HCT116 (cell line): ENCODE results near the gene COL21A1. TPM values are rescaled to one million over a fixed set of nuclear protein-coding genes. Genes with fewer than 3 reads are reported as not detected.

Source experiments
- ATAC-seq: fragments of 200-7000 bp; cut with Tn5 transposase; 2 replicates; pipeline ENCODE4 v1.9.1; 2020; ENCODE audit warnings: mild to moderate bottlenecking, moderate library complexity
- BruUV-seq: library from RNA; stranded (reverse); fragments of 400-500 nt; replicated peaks from 2 replicates; lab custom pipeline; 2021; lab: Mats Ljungman, UMichigan
- CTCF ChIA-PET: fragments of 300-600 bp; sonication (Branson Sonifier 250); formaldehyde crosslinking; loops from one replicate; lab custom pipeline; 2021; ENCODE audit warnings: antibody characterized with exemption; lab: Charles Lee
- POLR2A ChIA-PET: fragments of 300-600, 350-600 bp; sonication (Branson Sonifier 250); formaldehyde crosslinking; loops from one replicate; lab custom pipeline; 2021; ENCODE audit warnings: antibody characterized with exemption; lab: Charles Lee
- RAD21 ChIA-PET, 2 experiments: fragments of 300-600 bp; sonication (Branson Sonifier 250); formaldehyde crosslinking; loops; one replicate each; lab custom pipeline; 2023; ENCODE audit warnings: low total read pairs in 2 of 2; ENCODE audit not compliant: uncharacterized antibody in 2 of 2, unreplicated experiment in 2 of 2, low non-redundant PET in 1 of 2; lab: Charles Lee
- DNase-seq: peaks from one replicate; pipeline ENCODE4 v3.0.0-alpha.2; 2010; ENCODE audit warnings: low read depth, low spot score
- H2AFZ ChIP-seq: fragments of 200-600 bp; shearing (Covaris generic), sonication (generic); 2 replicates; pipeline ENCODE4 v1.6.1; 2017; ENCODE audit warnings: low read depth, mixed run types, mixed read lengths, antibody characterized with exemption, low read length; ENCODE audit not compliant: poor library complexity, severe bottlenecking
- H3K27ac ChIP-seq: 2 replicates; pipeline ENCODE4 v1.5.1; 2012; ENCODE audit warnings: low read depth, low read length
- H3K27me3 ChIP-seq: fragments of 200-600 bp; sonication (generic); 2 replicates; pipeline ENCODE4 v1.6.1; 2016; ENCODE audit warnings: mixed run types, low read length, mixed read lengths; ENCODE audit not compliant: insufficient read depth
- H3K36me3 ChIP-seq, 2 experiments: fragments of 200-500 bp in 1 of 2; fragments of 200-600 bp in 1 of 2; sonication (Bioruptor generic) in 1 of 2; sonication (generic) in 1 of 2; 2 replicates each; pipeline versions ENCODE4 v1.5.1 to v1.6.1; 2014 to 2016; ENCODE audit warnings: low read length in 2 of 2, inconsistent platforms in 1 of 2, mixed read lengths in 1 of 2, mixed run types in 1 of 2; ENCODE audit not compliant: insufficient read depth in 2 of 2, control insufficient read depth in 1 of 2
- H3K4me1 ChIP-seq, 2 experiments: fragments of 200-600 bp in 1 of 2; sonication (generic) in 1 of 2; 2 replicates each; pipeline versions ENCODE4 v1.5.1 to v1.6.1; 2012 to 2017; ENCODE audit warnings: low read length in 2 of 2, inconsistent platforms in 1 of 2, mild to moderate bottlenecking in 1 of 2, mixed read lengths in 1 of 2, mixed run types in 1 of 2, moderate library complexity in 1 of 2; ENCODE audit not compliant: insufficient read depth in 2 of 2, control insufficient read depth in 1 of 2
- H3K4me2 ChIP-seq: fragments of 200-600 bp; sonication (generic); 2 replicates; pipeline ENCODE4 v1.6.1; 2017; ENCODE audit warnings: mixed run types, low read length, mixed read lengths
- H3K4me3 ChIP-seq, 2 experiments: fragments of 200-600 bp in 1 of 2; sonication (generic) in 1 of 2; replicated peaks in 1 of 2; 2 replicates each; pipeline ENCODE4 v1.5.1; 2011 to 2016; ENCODE audit warnings: low read length in 2 of 2, control low read depth in 1 of 2, low read depth in 1 of 2, mild to moderate bottlenecking in 1 of 2, mixed read lengths in 1 of 2, mixed run types in 1 of 2
- H3K79me2 ChIP-seq: fragments of 200-600 bp; sonication (generic); 2 replicates; pipeline ENCODE4 v1.6.1; 2017; ENCODE audit warnings: mild to moderate bottlenecking, mixed run types, low read length, moderate library complexity, mixed read lengths; ENCODE audit not compliant: insufficient read depth
- H3K9ac ChIP-seq: fragments of 200-600 bp; sonication (generic); 2 replicates; pipeline ENCODE4 v1.6.1; 2016; ENCODE audit warnings: low read length, mixed read lengths
- H3K9me2 ChIP-seq: fragments of 200-600 bp; sonication (generic), shearing (Covaris generic); 2 replicates; pipeline ENCODE4 v1.6.1; 2017; ENCODE audit warnings: mixed run types, mild to moderate bottlenecking, moderate library complexity; ENCODE audit not compliant: insufficient read depth
- H3K9me3 ChIP-seq, 2 experiments: fragments of 200-500 bp in 1 of 2; fragments of 200-600 bp in 1 of 2; sonication (Bioruptor generic) in 1 of 2; sonication (generic) in 1 of 2; 2 replicates each; pipeline ENCODE4 v1.6.1; 2014 to 2017; ENCODE audit warnings: low read length in 2 of 2, mixed read lengths in 2 of 2, inconsistent platforms in 1 of 2, low read depth in 1 of 2, mild to moderate bottlenecking in 1 of 2, mixed run types in 1 of 2, moderate library complexity in 1 of 2; ENCODE audit not compliant: control insufficient read depth in 1 of 2, insufficient read depth in 1 of 2
- H4K20me1 ChIP-seq: fragments of 200-600 bp; sonication (generic), shearing (Covaris generic); 2 replicates; pipeline ENCODE4 v1.6.1; 2017; ENCODE audit warnings: mixed run types, mild to moderate bottlenecking, moderate library complexity; ENCODE audit not compliant: insufficient read depth
- CBX3 ChIP-seq: IDR thresholded peaks from 2 replicates; pipeline ENCODE4 v1.6.1; 2012; ENCODE audit warnings: low read depth
- EGR1 ChIP-seq: IDR thresholded peaks from 2 replicates; pipeline ENCODE4 v1.6.1; 2012; ENCODE audit warnings: low read depth
- ELF1 ChIP-seq: IDR thresholded peaks from 2 replicates; pipeline ENCODE4 v1.6.1; 2012; ENCODE audit warnings: low read depth, borderline replicate concordance
- EZH2 ChIP-seq: fragments of 200-600 bp; sonication (generic); IDR thresholded peaks from 2 replicates; pipeline ENCODE4 v1.6.1; 2017; ENCODE audit warnings: antibody characterized with exemption, mixed run types
- EZH2phosphoT487 ChIP-seq: fragments of 200-600 bp; IDR thresholded peaks from 2 replicates; pipeline ENCODE4 v1.6.1; 2018; ENCODE audit warnings: antibody characterized with exemption, borderline replicate concordance
- FOSL1 ChIP-seq: IDR thresholded peaks from 2 replicates; pipeline ENCODE4 v1.6.1; 2012; ENCODE audit warnings: low read depth
- JUND ChIP-seq: IDR thresholded peaks from 2 replicates; pipeline ENCODE4 v1.6.1; 2012
- POLR2A ChIP-seq: IDR thresholded peaks from 2 replicates; pipeline ENCODE4 v1.7.0; 2011; ENCODE audit warnings: borderline replicate concordance; ENCODE audit not compliant: insufficient read depth, insufficient read length; ENCODE audit errors: extremely low read depth
- POLR2AphosphoS5 ChIP-seq: IDR thresholded peaks from 2 replicates; pipeline ENCODE4 v1.6.1; 2011; ENCODE audit warnings: mild to moderate bottlenecking, low read depth, low read length, moderate library complexity
- RAD21 ChIP-seq: IDR thresholded peaks from 2 replicates; pipeline ENCODE4 v1.6.1; 2012; ENCODE audit warnings: low read depth, mild to moderate bottlenecking
- SIN3A ChIP-seq: IDR thresholded peaks from 2 replicates; pipeline ENCODE4 v1.6.1; 2012; ENCODE audit warnings: low read depth
- SRF ChIP-seq: IDR thresholded peaks from 2 replicates; pipeline ENCODE4 v1.6.1; 2012; ENCODE audit warnings: low read depth
- ZFX ChIP-seq: fragments of 450-650 bp; IDR thresholded peaks from 2 replicates; pipeline ENCODE4 v1.6.1; 2017
- ZNF274 ChIP-seq: fragments of 200-500 bp; sonication (Bioruptor generic); IDR thresholded peaks from 2 replicates; pipeline ENCODE4 v1.6.1; 2014; ENCODE audit warnings: mild to moderate bottlenecking, low read depth, low read length, inconsistent platforms
- intact Hi-C: fragments of 100-400 bp; cut with micrococcal nuclease; formaldehyde crosslinking; loops from 2 replicates; pipeline ENCODE4 v1.10.0; 2022
- total RNA-seq: library from RNA; stranded (reverse); gene quantifications from one replicate; pipeline ENCODE4 v1.2.1, GENCODE V29; 2021; ENCODE audit not compliant: unreplicated experiment
- TF ChIP-seq, protein P1 (sequence below): IDR thresholded peaks from 2 replicates; pipeline ENCODE4 v1.6.1; 2012
- TF ChIP-seq, protein P2 (sequence below): IDR thresholded peaks from 2 replicates; pipeline ENCODE4 v1.6.1; 2012; ENCODE audit warnings: low read depth
- TF ChIP-seq, protein P3 (sequence below): IDR thresholded peaks from 2 replicates; pipeline ENCODE4 v1.6.1; 2012
- TF ChIP-seq, protein P4 (sequence below), 3 experiments: fragments of 200-600 bp in 1 of 3; sonication (generic) in 1 of 3; IDR thresholded peaks in 2 of 3; conservative IDR thresholded peaks in 1 of 3; 2 replicates each; pipeline ENCODE4 v1.5.1; 2012 to 2017; ENCODE audit warnings: low read depth in 2 of 3, low read length in 2 of 3, antibody characterized with exemption in 1 of 3, borderline replicate concordance in 1 of 3, control low read depth in 1 of 3, mild to moderate bottlenecking in 1 of 3, mixed read lengths in 1 of 3, mixed run types in 1 of 3, moderate library complexity in 1 of 3; ENCODE audit not compliant: insufficient read depth in 1 of 3

Gene COL21A1
- total RNA-seq, 1 experiment from 2014 or later = not detected

DNA sequence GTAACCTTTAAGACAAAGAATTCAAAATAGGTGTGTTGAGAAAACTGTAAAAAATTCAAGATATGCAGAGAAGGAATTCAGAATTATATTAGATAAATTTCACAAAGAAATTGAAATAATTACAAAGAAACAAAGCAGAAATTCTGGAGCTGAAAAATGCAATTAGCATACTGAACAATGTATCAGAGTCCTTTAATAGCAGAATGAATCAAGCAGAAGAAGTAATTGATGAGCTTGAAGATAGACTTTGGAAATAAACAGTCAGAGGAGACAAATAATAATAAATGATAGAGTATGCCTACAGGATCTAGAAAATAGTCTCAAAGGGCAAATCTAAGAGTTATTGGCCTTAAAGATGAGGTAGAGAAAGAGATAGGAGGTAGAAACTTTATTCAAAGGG lies 131.7 kb downstream of the COL21A1 start:
- ChIA-PET POLR2A (no interaction called here), CTCF (no interaction called here), RAD21 (no interaction called here)
- H3K4me2 ChIP-seq = no peak overlapping the region
- no TSS peak for BruUV-seq
- no peak for TF ChIP-seq EZH2phosphoT487
- no peak for TF ChIP-seq CBX3
- TF ChIP-seq, protein P1, sequence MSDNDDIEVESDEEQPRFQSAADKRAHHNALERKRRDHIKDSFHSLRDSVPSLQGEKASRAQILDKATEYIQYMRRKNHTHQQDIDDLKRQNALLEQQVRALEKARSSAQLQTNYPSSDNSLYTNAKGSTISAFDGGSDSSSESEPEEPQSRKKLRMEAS = no peak
- no peak for TF ChIP-seq SIN3A
- H3K9me3 ChIP-seq = peaks cover 0 to 2% of the 10 kb centered on the region in 2 experiments; a peak in 1 of 4 replicates
- H3K4me3 ChIP-seq = no peak overlapping the region
- H3K27ac ChIP-seq = no peak overlapping the region
- no peak overlapping the region for H3K9ac ChIP-seq
- intact Hi-C loops = no loop called here
- no peak for DNase-seq
- no peaks in the 10 kb centered on the region for H4K20me1 ChIP-seq
- H3K27me3 ChIP-seq = no peaks in the 10 kb centered on the region
- ATAC-seq = no peak
- H3K9me2 ChIP-seq = no peaks in the 10 kb centered on the region
- no peaks in the 10 kb centered on the region for H3K79me2 ChIP-seq
- H2AFZ ChIP-seq = no peak overlapping the region
- H3K4me1 ChIP-seq = no peaks in the 10 kb centered on the region
- no peaks in the 10 kb centered on the region for H3K36me3 ChIP-seq

DNA sequence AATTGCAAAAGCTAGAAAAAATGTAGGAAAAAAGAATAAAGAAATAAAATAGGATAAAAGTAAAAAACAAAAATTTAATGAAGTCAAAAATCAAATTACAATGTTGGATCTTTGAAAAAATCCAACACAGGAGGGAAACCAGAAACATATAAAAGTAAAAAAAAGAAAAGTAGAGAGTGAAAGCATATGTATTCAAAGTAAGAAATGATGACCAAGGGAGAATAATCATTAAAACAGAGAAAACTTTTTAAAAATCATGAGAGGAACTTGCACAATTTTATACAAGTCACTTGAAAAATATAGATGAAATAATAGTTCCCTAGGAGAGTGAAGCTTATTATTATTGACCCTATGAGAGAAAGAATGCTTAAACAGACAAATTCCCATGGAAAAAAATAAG lies 138.2 kb downstream of the COL21A1 start:
- H4K20me1 ChIP-seq = no peaks in the 10 kb centered on the region
- ChIA-PET POLR2A (no interaction called here), RAD21 (no interaction called here), CTCF (no interaction called here)
- no peaks in the 10 kb centered on the region for H3K4me1 ChIP-seq
- ATAC-seq (no peak), DNase-seq (no peak)
- intact Hi-C loops = no loop called here
- H3K9me3 ChIP-seq = peaks cover 0 to 3% of the 10 kb centered on the region in 2 experiments; a peak in 1 of 4 replicates
- H3K36me3 ChIP-seq = no peaks in the 10 kb centered on the region
- H2AFZ ChIP-seq = no peak overlapping the region
- BruUV-seq = no TSS peak
- H3K4me2 ChIP-seq = no peak overlapping the region
- H3K79me2 ChIP-seq = no peaks in the 10 kb centered on the region
- no peaks in the 10 kb centered on the region for H3K27me3 ChIP-seq
- H3K4me3 ChIP-seq = no peak overlapping the region
- H3K9ac ChIP-seq = no peak overlapping the region
- no peaks in the 10 kb centered on the region for H3K9me2 ChIP-seq
- no peak overlapping the region for H3K27ac ChIP-seq
- TF ChIP-seq POLR2A (no peak), RAD21 (no peak), EZH2 (no peak), ZNF274 (no peak), CBX3 (no peak), ELF1 (no peak), EZH2phosphoT487 (no peak), POLR2AphosphoS5 (no peak), ZFX (no peak), EGR1 (no peak), FOSL1 (no peak), SIN3A (no peak), SRF (no peak), JUND (no peak)
- TF ChIP-seq, protein P2, sequence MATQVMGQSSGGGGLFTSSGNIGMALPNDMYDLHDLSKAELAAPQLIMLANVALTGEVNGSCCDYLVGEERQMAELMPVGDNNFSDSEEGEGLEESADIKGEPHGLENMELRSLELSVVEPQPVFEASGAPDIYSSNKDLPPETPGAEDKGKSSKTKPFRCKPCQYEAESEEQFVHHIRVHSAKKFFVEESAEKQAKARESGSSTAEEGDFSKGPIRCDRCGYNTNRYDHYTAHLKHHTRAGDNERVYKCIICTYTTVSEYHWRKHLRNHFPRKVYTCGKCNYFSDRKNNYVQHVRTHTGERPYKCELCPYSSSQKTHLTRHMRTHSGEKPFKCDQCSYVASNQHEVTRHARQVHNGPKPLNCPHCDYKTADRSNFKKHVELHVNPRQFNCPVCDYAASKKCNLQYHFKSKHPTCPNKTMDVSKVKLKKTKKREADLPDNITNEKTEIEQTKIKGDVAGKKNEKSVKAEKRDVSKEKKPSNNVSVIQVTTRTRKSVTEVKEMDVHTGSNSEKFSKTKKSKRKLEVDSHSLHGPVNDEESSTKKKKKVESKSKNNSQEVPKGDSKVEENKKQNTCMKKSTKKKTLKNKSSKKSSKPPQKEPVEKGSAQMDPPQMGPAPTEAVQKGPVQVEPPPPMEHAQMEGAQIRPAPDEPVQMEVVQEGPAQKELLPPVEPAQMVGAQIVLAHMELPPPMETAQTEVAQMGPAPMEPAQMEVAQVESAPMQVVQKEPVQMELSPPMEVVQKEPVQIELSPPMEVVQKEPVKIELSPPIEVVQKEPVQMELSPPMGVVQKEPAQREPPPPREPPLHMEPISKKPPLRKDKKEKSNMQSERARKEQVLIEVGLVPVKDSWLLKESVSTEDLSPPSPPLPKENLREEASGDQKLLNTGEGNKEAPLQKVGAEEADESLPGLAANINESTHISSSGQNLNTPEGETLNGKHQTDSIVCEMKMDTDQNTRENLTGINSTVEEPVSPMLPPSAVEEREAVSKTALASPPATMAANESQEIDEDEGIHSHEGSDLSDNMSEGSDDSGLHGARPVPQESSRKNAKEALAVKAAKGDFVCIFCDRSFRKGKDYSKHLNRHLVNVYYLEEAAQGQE = no peak
- TF ChIP-seq, protein P3, sequence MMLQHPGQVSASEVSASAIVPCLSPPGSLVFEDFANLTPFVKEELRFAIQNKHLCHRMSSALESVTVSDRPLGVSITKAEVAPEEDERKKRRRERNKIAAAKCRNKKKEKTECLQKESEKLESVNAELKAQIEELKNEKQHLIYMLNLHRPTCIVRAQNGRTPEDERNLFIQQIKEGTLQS = no peak
- TF ChIP-seq, protein P4, sequence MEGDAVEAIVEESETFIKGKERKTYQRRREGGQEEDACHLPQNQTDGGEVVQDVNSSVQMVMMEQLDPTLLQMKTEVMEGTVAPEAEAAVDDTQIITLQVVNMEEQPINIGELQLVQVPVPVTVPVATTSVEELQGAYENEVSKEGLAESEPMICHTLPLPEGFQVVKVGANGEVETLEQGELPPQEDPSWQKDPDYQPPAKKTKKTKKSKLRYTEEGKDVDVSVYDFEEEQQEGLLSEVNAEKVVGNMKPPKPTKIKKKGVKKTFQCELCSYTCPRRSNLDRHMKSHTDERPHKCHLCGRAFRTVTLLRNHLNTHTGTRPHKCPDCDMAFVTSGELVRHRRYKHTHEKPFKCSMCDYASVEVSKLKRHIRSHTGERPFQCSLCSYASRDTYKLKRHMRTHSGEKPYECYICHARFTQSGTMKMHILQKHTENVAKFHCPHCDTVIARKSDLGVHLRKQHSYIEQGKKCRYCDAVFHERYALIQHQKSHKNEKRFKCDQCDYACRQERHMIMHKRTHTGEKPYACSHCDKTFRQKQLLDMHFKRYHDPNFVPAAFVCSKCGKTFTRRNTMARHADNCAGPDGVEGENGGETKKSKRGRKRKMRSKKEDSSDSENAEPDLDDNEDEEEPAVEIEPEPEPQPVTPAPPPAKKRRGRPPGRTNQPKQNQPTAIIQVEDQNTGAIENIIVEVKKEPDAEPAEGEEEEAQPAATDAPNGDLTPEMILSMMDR (IDR thresholded peaks at IDR 0.05 in 2 of 3, conservative IDR thresholded peaks at IDR 0.05 in 1 of 3; ENCODE audit: borderline replicate concordance in 1 of 3, insufficient read depth in 1 of 3, low read depth in 2 of 3, low read length in 2 of 3) = no peak
